WTC11 (cell line): ENCODE results near the gene KRTAP21-1. TPM values are rescaled to one million over a fixed set of nuclear protein-coding genes. Genes with fewer than 3 reads are reported as not detected.

Source experiments
- ATAC-seq: fragments of 200-7000 bp; cut with Tn5 transposase; 2 replicates; pipeline ENCODE4 v1.10.0; 2021; ENCODE audit warnings: mild to moderate bottlenecking, moderate library complexity
- CTCF ChIA-PET: fragments of 300-600 bp; sonication (Branson Sonifier 250); formaldehyde crosslinking; loops from one replicate; lab custom pipeline; 2021; ENCODE audit warnings: antibody characterized with exemption; lab: Charles Lee
- POLR2A ChIA-PET: fragments of 350-600 bp; sonication (Branson Sonifier 250); formaldehyde crosslinking; loops from one replicate; lab custom pipeline; 2021; ENCODE audit warnings: antibody characterized with exemption; lab: Charles Lee
- DNase-seq: peaks from one replicate; pipeline ENCODE4 v3.0.0; 2021; ENCODE audit warnings: low spot score
- H3K27ac Mint-ChIP-seq: 2 replicates; pipeline ENCODE4 v1.8.0; 2021; ENCODE audit warnings: mixed read lengths
- H3K27me3 Mint-ChIP-seq: 2 replicates; pipeline ENCODE4 v1.8.0; 2021; ENCODE audit warnings: low read depth, mild to moderate bottlenecking, moderate library complexity, mixed read lengths
- H3K36me3 Mint-ChIP-seq: 2 replicates; pipeline ENCODE4 v1.8.0; 2021; ENCODE audit warnings: mixed read lengths
- H3K4me1 Mint-ChIP-seq: 2 replicates; pipeline ENCODE4 v1.8.0; 2022; ENCODE audit warnings: mixed read lengths
- H3K4me3 Mint-ChIP-seq: 2 replicates; pipeline ENCODE4 v1.8.0; 2021; ENCODE audit warnings: mild to moderate bottlenecking, moderate library complexity, mixed read lengths
- H3K9me3 Mint-ChIP-seq: 2 replicates; pipeline ENCODE4 v1.8.0; 2021; ENCODE audit warnings: mixed read lengths
- ATF1 ChIP-seq: sonication (generic); formaldehyde crosslinking; IDR thresholded peaks from 2 replicates; pipeline ENCODE4 v1.8.1; 2023; ENCODE audit warnings: mild to moderate bottlenecking, moderate library complexity, missing genetic modification reagents
- ETV6 ChIP-seq: sonication (generic); formaldehyde crosslinking; IDR thresholded peaks from 2 replicates; pipeline ENCODE4 v1.8.1; 2022; ENCODE audit warnings: mild to moderate bottlenecking, missing genetic modification reagents
- ZBTB21 ChIP-seq: sonication (generic); formaldehyde crosslinking; IDR thresholded peaks from 2 replicates; pipeline ENCODE4 v1.8.1; 2023; ENCODE audit warnings: mild to moderate bottlenecking, missing genetic modification reagents, borderline replicate concordance
- ZNF416 ChIP-seq: fragments of 250-450 bp; sonication (Bioruptor Pico); IDR thresholded peaks from 2 replicates; pipeline ENCODE4 v1.9.0; 2021; ENCODE audit warnings: mild to moderate bottlenecking, inconsistent platforms
- total RNA-seq: library from RNA; stranded (reverse); gene quantifications from 3 replicates; pipeline ENCODE4 v1.2.3, GENCODE V29; 2021
- TF ChIP-seq, protein P1 (sequence below): fragments of 250-450 bp; sonication (Bioruptor Pico); IDR thresholded peaks from 2 replicates; pipeline ENCODE4 v2.1.2; 2022; ENCODE audit warnings: mild to moderate bottlenecking, moderate library complexity
- TF ChIP-seq, protein P2 (sequence below): sonication (generic); formaldehyde crosslinking; IDR thresholded peaks from 2 replicates; pipeline ENCODE4 v1.8.1; 2022; ENCODE audit warnings: mild to moderate bottlenecking, missing genetic modification reagents, moderate library complexity, borderline replicate concordance
- TF ChIP-seq, protein P3 (sequence below): fragments of 250-450 bp; sonication (Bioruptor Pico); IDR thresholded peaks from 2 replicates; pipeline ENCODE4 v1.9.0; 2021; ENCODE audit warnings: mild to moderate bottlenecking
- TF ChIP-seq, protein P4 (sequence below): sonication (generic); formaldehyde crosslinking; IDR thresholded peaks from 2 replicates; pipeline ENCODE4 v1.8.0; 2023; ENCODE audit warnings: mild to moderate bottlenecking, missing genetic modification reagents
- TF ChIP-seq, protein P5 (sequence below): sonication (generic); formaldehyde crosslinking; IDR thresholded peaks from 2 replicates; pipeline ENCODE4 v1.8.0; 2022; ENCODE audit warnings: missing genetic modification reagents
- TF ChIP-seq, protein P6 (sequence below): sonication (generic); formaldehyde crosslinking; IDR thresholded peaks from 2 replicates; pipeline ENCODE4 v1.8.1; 2022; ENCODE audit warnings: missing genetic modification reagents, borderline replicate concordance
- TF ChIP-seq, protein P7 (sequence below): sonication (generic); formaldehyde crosslinking; IDR thresholded peaks from 2 replicates; pipeline ENCODE4 v1.8.0; 2022; ENCODE audit warnings: mild to moderate bottlenecking, missing genetic modification reagents

The KRTAP21-1 gene
- total RNA-seq, 1 experiment from 2014 or later, result not detected

DNA sequence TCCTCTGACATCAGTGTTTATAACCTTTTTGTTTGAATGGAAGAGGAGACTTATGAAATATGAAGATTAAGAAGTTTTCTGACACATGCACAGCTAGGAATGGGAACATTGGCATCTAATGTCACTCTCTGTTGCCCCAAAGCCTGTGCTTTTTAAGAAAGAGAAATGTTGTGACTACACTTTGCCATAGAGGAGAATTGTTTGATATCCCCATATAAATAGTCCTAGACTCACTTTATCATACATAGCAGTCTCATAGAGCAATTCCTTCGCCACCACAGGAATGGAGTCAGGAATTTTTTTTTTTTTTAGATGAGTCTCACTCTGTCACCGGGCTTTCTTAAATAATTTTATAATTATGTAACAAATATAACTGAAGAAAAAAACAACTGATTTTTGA, 38.1 kb downstream of the KRTAP21-1 start:
- no peaks in the 10 kb centered on the region for H3K4me1 Mint-ChIP-seq
- CTCF ChIA-PET, result interaction anchor here (0.6 kb wide), 1 partner anchor 596 kb away, joined by 3 read pairs; no protein-coding TSS in a partner anchor
- H3K4me3 Mint-ChIP-seq, result no peak overlapping the region
- TF ChIP-seq, protein P1, sequence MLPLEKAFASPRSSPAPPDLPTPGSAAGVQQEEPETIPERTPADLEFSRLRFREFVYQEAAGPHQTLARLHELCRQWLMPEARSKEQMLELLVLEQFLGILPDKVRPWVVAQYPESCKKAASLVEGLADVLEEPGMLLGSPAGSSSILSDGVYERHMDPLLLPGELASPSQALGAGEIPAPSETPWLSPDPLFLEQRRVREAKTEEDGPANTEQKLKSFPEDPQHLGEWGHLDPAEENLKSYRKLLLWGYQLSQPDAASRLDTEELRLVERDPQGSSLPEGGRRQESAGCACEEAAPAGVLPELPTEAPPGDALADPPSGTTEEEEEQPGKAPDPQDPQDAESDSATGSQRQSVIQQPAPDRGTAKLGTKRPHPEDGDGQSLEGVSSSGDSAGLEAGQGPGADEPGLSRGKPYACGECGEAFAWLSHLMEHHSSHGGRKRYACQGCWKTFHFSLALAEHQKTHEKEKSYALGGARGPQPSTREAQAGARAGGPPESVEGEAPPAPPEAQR (CRISPR knock-in tag), result no peak
- TF ChIP-seq, all 79 proteins: peak for 0
- H3K36me3 Mint-ChIP-seq, result no peaks in the 10 kb centered on the region
- peaks cover 5% of the 10 kb centered on the region for H3K9me3 Mint-ChIP-seq
- no peak overlapping the region for H3K27ac Mint-ChIP-seq
- DNase-seq (no peak), ATAC-seq (no peak)
- no peaks in the 10 kb centered on the region for H3K27me3 Mint-ChIP-seq
- POLR2A ChIA-PET, result no interaction called here

DNA sequence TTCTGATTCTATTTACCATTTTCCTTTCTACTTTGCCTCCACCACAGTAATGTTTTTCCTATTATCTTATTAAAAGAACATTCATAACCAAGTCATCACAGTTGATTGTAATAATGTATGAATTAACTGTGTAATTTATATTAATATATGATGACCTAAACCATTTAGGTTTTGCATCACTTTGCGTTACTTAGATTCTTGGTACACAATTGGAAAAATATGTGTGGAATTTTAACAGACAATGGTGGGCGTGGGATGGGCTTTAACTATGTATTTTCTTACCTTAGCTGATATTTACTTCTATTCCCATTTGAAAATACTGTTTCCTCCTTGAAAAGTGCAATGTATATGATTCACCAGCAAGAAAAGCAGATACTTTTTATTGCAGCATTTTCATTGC, 40.3 kb downstream of the KRTAP21-1 start:
- H3K9me3 Mint-ChIP-seq, result peaks cover 5% of the 10 kb centered on the region
- DNase-seq, result no peak
- CTCF ChIA-PET, result interaction anchor here (1.6 kb wide), 1 partner anchor 31 kb away, joined by 4 read pairs; no protein-coding TSS in a partner anchor
- no peaks in the 10 kb centered on the region for H3K36me3 Mint-ChIP-seq
- H3K4me3 Mint-ChIP-seq, result no peak overlapping the region
- TF ChIP-seq, protein P2, sequence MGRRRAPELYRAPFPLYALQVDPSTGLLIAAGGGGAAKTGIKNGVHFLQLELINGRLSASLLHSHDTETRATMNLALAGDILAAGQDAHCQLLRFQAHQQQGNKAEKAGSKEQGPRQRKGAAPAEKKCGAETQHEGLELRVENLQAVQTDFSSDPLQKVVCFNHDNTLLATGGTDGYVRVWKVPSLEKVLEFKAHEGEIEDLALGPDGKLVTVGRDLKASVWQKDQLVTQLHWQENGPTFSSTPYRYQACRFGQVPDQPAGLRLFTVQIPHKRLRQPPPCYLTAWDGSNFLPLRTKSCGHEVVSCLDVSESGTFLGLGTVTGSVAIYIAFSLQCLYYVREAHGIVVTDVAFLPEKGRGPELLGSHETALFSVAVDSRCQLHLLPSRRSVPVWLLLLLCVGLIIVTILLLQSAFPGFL (CRISPR knock-in tag), result no peak
- TF ChIP-seq ETV6 (CRISPR knock-in tag) (no peak), ZBTB21 (no peak)
- TF ChIP-seq, protein P3, sequence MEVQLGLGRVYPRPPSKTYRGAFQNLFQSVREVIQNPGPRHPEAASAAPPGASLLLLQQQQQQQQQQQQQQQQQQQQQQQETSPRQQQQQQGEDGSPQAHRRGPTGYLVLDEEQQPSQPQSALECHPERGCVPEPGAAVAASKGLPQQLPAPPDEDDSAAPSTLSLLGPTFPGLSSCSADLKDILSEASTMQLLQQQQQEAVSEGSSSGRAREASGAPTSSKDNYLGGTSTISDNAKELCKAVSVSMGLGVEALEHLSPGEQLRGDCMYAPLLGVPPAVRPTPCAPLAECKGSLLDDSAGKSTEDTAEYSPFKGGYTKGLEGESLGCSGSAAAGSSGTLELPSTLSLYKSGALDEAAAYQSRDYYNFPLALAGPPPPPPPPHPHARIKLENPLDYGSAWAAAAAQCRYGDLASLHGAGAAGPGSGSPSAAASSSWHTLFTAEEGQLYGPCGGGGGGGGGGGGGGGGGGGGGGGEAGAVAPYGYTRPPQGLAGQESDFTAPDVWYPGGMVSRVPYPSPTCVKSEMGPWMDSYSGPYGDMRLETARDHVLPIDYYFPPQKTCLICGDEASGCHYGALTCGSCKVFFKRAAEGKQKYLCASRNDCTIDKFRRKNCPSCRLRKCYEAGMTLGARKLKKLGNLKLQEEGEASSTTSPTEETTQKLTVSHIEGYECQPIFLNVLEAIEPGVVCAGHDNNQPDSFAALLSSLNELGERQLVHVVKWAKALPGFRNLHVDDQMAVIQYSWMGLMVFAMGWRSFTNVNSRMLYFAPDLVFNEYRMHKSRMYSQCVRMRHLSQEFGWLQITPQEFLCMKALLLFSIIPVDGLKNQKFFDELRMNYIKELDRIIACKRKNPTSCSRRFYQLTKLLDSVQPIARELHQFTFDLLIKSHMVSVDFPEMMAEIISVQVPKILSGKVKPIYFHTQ (CRISPR knock-in tag), result no peak
- TF ChIP-seq, all 79 proteins: peak for 0
- H3K27me3 Mint-ChIP-seq, result no peaks in the 10 kb centered on the region
- no peaks in the 10 kb centered on the region for H3K4me1 Mint-ChIP-seq
- ATAC-seq, result no peak
- no peak overlapping the region for H3K27ac Mint-ChIP-seq
- POLR2A ChIA-PET, result no interaction called here

DNA sequence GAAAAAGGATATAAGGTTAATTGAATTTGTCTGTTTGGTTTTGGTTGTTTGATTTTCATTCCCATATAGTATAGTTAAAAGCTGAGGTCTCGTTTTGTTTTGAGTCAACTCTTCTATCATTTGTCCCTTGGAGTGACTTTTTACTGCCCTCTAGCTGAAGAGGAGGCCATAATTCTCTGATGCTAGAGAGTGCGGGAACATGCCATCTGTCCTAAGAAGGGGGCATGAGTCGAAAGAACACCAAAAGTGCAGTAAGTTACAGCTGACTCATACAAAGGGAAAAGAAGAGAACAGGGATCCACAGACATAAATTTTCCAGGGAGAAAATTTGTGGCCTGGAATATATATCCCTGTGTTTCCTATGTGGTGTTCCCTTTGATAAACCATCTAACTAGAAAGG, 40.8 kb downstream of the KRTAP21-1 start:
- TF ChIP-seq, protein P4, sequence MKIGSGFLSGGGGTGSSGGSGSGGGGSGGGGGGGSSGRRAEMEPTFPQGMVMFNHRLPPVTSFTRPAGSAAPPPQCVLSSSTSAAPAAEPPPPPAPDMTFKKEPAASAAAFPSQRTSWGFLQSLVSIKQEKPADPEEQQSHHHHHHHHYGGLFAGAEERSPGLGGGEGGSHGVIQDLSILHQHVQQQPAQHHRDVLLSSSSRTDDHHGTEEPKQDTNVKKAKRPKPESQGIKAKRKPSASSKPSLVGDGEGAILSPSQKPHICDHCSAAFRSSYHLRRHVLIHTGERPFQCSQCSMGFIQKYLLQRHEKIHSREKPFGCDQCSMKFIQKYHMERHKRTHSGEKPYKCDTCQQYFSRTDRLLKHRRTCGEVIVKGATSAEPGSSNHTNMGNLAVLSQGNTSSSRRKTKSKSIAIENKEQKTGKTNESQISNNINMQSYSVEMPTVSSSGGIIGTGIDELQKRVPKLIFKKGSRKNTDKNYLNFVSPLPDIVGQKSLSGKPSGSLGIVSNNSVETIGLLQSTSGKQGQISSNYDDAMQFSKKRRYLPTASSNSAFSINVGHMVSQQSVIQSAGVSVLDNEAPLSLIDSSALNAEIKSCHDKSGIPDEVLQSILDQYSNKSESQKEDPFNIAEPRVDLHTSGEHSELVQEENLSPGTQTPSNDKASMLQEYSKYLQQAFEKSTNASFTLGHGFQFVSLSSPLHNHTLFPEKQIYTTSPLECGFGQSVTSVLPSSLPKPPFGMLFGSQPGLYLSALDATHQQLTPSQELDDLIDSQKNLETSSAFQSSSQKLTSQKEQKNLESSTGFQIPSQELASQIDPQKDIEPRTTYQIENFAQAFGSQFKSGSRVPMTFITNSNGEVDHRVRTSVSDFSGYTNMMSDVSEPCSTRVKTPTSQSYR (CRISPR knock-in tag), result no peak
- TF ChIP-seq ATF1 (CRISPR knock-in tag), result no peak
- TF ChIP-seq ZNF416, result no peak
- no peak overlapping the region for H3K4me3 Mint-ChIP-seq
- CTCF ChIA-PET, result interaction anchor here (1.6 kb wide), 1 partner anchor 30 kb away, joined by 4 read pairs; no protein-coding TSS in a partner anchor
- no peak overlapping the region for H3K27ac Mint-ChIP-seq
- no peaks in the 10 kb centered on the region for H3K4me1 Mint-ChIP-seq
- H3K36me3 Mint-ChIP-seq, result no peaks in the 10 kb centered on the region
- ATAC-seq, result peak; percentile 53
- no peaks in the 10 kb centered on the region for H3K27me3 Mint-ChIP-seq
- POLR2A ChIA-PET, result no interaction called here
- DNase-seq, result no peak
- peaks cover 5% of the 10 kb centered on the region for H3K9me3 Mint-ChIP-seq

DNA sequence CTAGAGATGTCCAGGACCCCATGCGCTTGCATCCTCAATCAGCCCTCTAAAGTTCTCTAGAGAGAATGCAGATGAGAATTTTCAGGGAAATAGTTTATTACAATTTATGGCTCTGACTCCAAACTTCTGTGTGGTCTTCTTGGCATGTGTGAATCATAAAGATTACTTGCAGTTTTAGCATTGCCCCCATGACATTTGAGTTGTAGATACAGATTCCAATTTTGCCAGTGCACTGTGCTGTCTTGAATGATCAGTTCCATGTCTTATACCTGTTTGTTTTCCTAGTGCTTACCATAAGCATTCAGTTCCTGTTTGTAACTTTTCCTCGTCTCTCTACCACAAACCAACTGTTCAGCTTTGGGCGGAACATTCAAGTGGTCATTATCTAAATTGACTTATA, 41.5 kb downstream of the KRTAP21-1 start:
- CTCF ChIA-PET, result interaction anchor here (1.6 kb wide), 1 partner anchor 30 kb away, joined by 4 read pairs; no protein-coding TSS in a partner anchor
- Mint-ChIP-seq H3K36me3 (no peaks in the 10 kb centered on the region), H3K9me3 (peaks cover 5% of the 10 kb centered on the region), H3K4me3 (no peak overlapping the region), H3K27ac (no peak overlapping the region), H3K27me3 (no peaks in the 10 kb centered on the region), H3K4me1 (no peaks in the 10 kb centered on the region)
- ATAC-seq, result no peak
- POLR2A ChIA-PET, result no interaction called here
- no peak for DNase-seq
- TF ChIP-seq, protein P5, sequence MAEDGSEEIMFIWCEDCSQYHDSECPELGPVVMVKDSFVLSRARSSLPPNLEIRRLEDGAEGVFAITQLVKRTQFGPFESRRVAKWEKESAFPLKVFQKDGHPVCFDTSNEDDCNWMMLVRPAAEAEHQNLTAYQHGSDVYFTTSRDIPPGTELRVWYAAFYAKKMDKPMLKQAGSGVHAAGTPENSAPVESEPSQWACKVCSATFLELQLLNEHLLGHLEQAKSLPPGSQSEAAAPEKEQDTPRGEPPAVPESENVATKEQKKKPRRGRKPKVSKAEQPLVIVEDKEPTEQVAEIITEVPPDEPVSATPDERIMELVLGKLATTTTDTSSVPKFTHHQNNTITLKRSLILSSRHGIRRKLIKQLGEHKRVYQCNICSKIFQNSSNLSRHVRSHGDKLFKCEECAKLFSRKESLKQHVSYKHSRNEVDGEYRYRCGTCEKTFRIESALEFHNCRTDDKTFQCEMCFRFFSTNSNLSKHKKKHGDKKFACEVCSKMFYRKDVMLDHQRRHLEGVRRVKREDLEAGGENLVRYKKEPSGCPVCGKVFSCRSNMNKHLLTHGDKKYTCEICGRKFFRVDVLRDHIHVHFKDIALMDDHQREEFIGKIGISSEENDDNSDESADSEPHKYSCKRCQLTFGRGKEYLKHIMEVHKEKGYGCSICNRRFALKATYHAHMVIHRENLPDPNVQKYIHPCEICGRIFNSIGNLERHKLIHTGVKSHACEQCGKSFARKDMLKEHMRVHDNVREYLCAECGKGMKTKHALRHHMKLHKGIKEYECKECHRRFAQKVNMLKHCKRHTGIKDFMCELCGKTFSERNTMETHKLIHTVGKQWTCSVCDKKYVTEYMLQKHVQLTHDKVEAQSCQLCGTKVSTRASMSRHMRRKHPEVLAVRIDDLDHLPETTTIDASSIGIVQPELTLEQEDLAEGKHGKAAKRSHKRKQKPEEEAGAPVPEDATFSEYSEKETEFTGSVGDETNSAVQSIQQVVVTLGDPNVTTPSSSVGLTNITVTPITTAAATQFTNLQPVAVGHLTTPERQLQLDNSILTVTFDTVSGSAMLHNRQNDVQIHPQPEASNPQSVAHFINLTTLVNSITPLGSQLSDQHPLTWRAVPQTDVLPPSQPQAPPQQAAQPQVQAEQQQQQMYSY (CRISPR knock-in tag), result no peak
- TF ChIP-seq, protein P6, sequence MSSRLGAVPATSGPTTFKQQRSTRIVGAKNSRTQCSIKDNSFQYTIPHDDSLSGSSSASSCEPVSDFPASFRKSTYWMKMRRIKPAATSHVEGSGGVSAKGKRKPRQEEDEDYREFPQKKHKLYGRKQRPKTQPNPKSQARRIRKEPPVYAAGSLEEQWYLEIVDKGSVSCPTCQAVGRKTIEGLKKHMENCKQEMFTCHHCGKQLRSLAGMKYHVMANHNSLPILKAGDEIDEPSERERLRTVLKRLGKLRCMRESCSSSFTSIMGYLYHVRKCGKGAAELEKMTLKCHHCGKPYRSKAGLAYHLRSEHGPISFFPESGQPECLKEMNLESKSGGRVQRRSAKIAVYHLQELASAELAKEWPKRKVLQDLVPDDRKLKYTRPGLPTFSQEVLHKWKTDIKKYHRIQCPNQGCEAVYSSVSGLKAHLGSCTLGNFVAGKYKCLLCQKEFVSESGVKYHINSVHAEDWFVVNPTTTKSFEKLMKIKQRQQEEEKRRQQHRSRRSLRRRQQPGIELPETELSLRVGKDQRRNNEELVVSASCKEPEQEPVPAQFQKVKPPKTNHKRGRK (CRISPR knock-in tag), result no peak
- no peak for TF ChIP-seq ATF1 (CRISPR knock-in tag)
- TF ChIP-seq, protein P7, sequence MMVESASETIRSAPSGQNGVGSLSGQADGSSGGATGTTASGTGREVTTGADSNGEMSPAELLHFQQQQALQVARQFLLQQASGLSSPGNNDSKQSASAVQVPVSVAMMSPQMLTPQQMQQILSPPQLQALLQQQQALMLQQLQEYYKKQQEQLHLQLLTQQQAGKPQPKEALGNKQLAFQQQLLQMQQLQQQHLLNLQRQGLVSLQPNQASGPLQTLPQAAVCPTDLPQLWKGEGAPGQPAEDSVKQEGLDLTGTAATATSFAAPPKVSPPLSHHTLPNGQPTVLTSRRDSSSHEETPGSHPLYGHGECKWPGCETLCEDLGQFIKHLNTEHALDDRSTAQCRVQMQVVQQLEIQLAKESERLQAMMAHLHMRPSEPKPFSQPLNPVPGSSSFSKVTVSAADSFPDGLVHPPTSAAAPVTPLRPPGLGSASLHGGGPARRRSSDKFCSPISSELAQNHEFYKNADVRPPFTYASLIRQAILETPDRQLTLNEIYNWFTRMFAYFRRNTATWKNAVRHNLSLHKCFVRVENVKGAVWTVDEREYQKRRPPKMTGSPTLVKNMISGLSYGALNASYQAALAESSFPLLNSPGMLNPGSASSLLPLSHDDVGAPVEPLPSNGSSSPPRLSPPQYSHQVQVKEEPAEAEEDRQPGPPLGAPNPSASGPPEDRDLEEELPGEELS (CRISPR knock-in tag), result no peak
